HCT116 (cell line): ENCODE results near the gene FRRS1L. TPM values are rescaled to one million over a fixed set of nuclear protein-coding genes. Genes with fewer than 3 reads are reported as not detected.

Experiments used
- ATAC-seq: fragments of 200-7000 bp; cut with Tn5 transposase; 2 replicates; pipeline ENCODE4 v1.9.1; 2020; ENCODE audit warnings: mild to moderate bottlenecking, moderate library complexity
- BruUV-seq: library from RNA; stranded (reverse); fragments of 400-500 nt; replicated peaks from 2 replicates; lab custom pipeline; 2021; lab: Mats Ljungman, UMichigan
- CTCF ChIA-PET: fragments of 300-600 bp; sonication (Branson Sonifier 250); formaldehyde crosslinking; loops from one replicate; lab custom pipeline; 2021; ENCODE audit warnings: antibody characterized with exemption; lab: Charles Lee
- POLR2A ChIA-PET: fragments of 300-600, 350-600 bp; sonication (Branson Sonifier 250); formaldehyde crosslinking; loops from one replicate; lab custom pipeline; 2021; ENCODE audit warnings: antibody characterized with exemption; lab: Charles Lee
- RAD21 ChIA-PET, 2 experiments: fragments of 300-600 bp; sonication (Branson Sonifier 250); formaldehyde crosslinking; loops; one replicate each; lab custom pipeline; 2023; ENCODE audit warnings: low total read pairs in 2 of 2; ENCODE audit not compliant: uncharacterized antibody in 2 of 2, unreplicated experiment in 2 of 2, low non-redundant PET in 1 of 2; lab: Charles Lee
- DNase-seq: peaks from one replicate; pipeline ENCODE4 v3.0.0-alpha.2; 2010; ENCODE audit warnings: low read depth, low spot score
- H2AFZ ChIP-seq: fragments of 200-600 bp; shearing (Covaris generic), sonication (generic); 2 replicates; pipeline ENCODE4 v1.6.1; 2017; ENCODE audit warnings: low read depth, mixed run types, mixed read lengths, antibody characterized with exemption, low read length; ENCODE audit not compliant: poor library complexity, severe bottlenecking
- H3K27ac ChIP-seq: 2 replicates; pipeline ENCODE4 v1.5.1; 2012; ENCODE audit warnings: low read depth, low read length
- H3K27me3 ChIP-seq: fragments of 200-600 bp; sonication (generic); 2 replicates; pipeline ENCODE4 v1.6.1; 2016; ENCODE audit warnings: mixed run types, low read length, mixed read lengths; ENCODE audit not compliant: insufficient read depth
- H3K36me3 ChIP-seq, 2 experiments: fragments of 200-500 bp in 1 of 2; fragments of 200-600 bp in 1 of 2; sonication (Bioruptor generic) in 1 of 2; sonication (generic) in 1 of 2; 2 replicates each; pipeline versions ENCODE4 v1.5.1 to v1.6.1; 2014 to 2016; ENCODE audit warnings: low read length in 2 of 2, inconsistent platforms in 1 of 2, mixed read lengths in 1 of 2, mixed run types in 1 of 2; ENCODE audit not compliant: insufficient read depth in 2 of 2, control insufficient read depth in 1 of 2
- H3K4me1 ChIP-seq, 2 experiments: fragments of 200-600 bp in 1 of 2; sonication (generic) in 1 of 2; 2 replicates each; pipeline versions ENCODE4 v1.5.1 to v1.6.1; 2012 to 2017; ENCODE audit warnings: low read length in 2 of 2, inconsistent platforms in 1 of 2, mild to moderate bottlenecking in 1 of 2, mixed read lengths in 1 of 2, mixed run types in 1 of 2, moderate library complexity in 1 of 2; ENCODE audit not compliant: insufficient read depth in 2 of 2, control insufficient read depth in 1 of 2
- H3K4me2 ChIP-seq: fragments of 200-600 bp; sonication (generic); 2 replicates; pipeline ENCODE4 v1.6.1; 2017; ENCODE audit warnings: mixed run types, low read length, mixed read lengths
- H3K4me3 ChIP-seq, 2 experiments: fragments of 200-600 bp in 1 of 2; sonication (generic) in 1 of 2; replicated peaks in 1 of 2; 2 replicates each; pipeline ENCODE4 v1.5.1; 2011 to 2016; ENCODE audit warnings: low read length in 2 of 2, control low read depth in 1 of 2, low read depth in 1 of 2, mild to moderate bottlenecking in 1 of 2, mixed read lengths in 1 of 2, mixed run types in 1 of 2
- H3K79me2 ChIP-seq: fragments of 200-600 bp; sonication (generic); 2 replicates; pipeline ENCODE4 v1.6.1; 2017; ENCODE audit warnings: mild to moderate bottlenecking, mixed run types, low read length, moderate library complexity, mixed read lengths; ENCODE audit not compliant: insufficient read depth
- H3K9ac ChIP-seq: fragments of 200-600 bp; sonication (generic); 2 replicates; pipeline ENCODE4 v1.6.1; 2016; ENCODE audit warnings: low read length, mixed read lengths
- H3K9me2 ChIP-seq: fragments of 200-600 bp; sonication (generic), shearing (Covaris generic); 2 replicates; pipeline ENCODE4 v1.6.1; 2017; ENCODE audit warnings: mixed run types, mild to moderate bottlenecking, moderate library complexity; ENCODE audit not compliant: insufficient read depth
- H3K9me3 ChIP-seq, 2 experiments: fragments of 200-500 bp in 1 of 2; fragments of 200-600 bp in 1 of 2; sonication (Bioruptor generic) in 1 of 2; sonication (generic) in 1 of 2; 2 replicates each; pipeline ENCODE4 v1.6.1; 2014 to 2017; ENCODE audit warnings: low read length in 2 of 2, mixed read lengths in 2 of 2, inconsistent platforms in 1 of 2, low read depth in 1 of 2, mild to moderate bottlenecking in 1 of 2, mixed run types in 1 of 2, moderate library complexity in 1 of 2; ENCODE audit not compliant: control insufficient read depth in 1 of 2, insufficient read depth in 1 of 2
- H4K20me1 ChIP-seq: fragments of 200-600 bp; sonication (generic), shearing (Covaris generic); 2 replicates; pipeline ENCODE4 v1.6.1; 2017; ENCODE audit warnings: mixed run types, mild to moderate bottlenecking, moderate library complexity; ENCODE audit not compliant: insufficient read depth
- CBX3 ChIP-seq: IDR thresholded peaks from 2 replicates; pipeline ENCODE4 v1.6.1; 2012; ENCODE audit warnings: low read depth
- EGR1 ChIP-seq: IDR thresholded peaks from 2 replicates; pipeline ENCODE4 v1.6.1; 2012; ENCODE audit warnings: low read depth
- ELF1 ChIP-seq: IDR thresholded peaks from 2 replicates; pipeline ENCODE4 v1.6.1; 2012; ENCODE audit warnings: low read depth, borderline replicate concordance
- EZH2 ChIP-seq: fragments of 200-600 bp; sonication (generic); IDR thresholded peaks from 2 replicates; pipeline ENCODE4 v1.6.1; 2017; ENCODE audit warnings: antibody characterized with exemption, mixed run types
- EZH2phosphoT487 ChIP-seq: fragments of 200-600 bp; IDR thresholded peaks from 2 replicates; pipeline ENCODE4 v1.6.1; 2018; ENCODE audit warnings: antibody characterized with exemption, borderline replicate concordance
- FOSL1 ChIP-seq: IDR thresholded peaks from 2 replicates; pipeline ENCODE4 v1.6.1; 2012; ENCODE audit warnings: low read depth
- POLR2A ChIP-seq: IDR thresholded peaks from 2 replicates; pipeline ENCODE4 v1.7.0; 2011; ENCODE audit warnings: borderline replicate concordance; ENCODE audit not compliant: insufficient read depth, insufficient read length; ENCODE audit errors: extremely low read depth
- POLR2AphosphoS5 ChIP-seq: IDR thresholded peaks from 2 replicates; pipeline ENCODE4 v1.6.1; 2011; ENCODE audit warnings: mild to moderate bottlenecking, low read depth, low read length, moderate library complexity
- RAD21 ChIP-seq: IDR thresholded peaks from 2 replicates; pipeline ENCODE4 v1.6.1; 2012; ENCODE audit warnings: low read depth, mild to moderate bottlenecking
- SIN3A ChIP-seq: IDR thresholded peaks from 2 replicates; pipeline ENCODE4 v1.6.1; 2012; ENCODE audit warnings: low read depth
- SRF ChIP-seq: IDR thresholded peaks from 2 replicates; pipeline ENCODE4 v1.6.1; 2012; ENCODE audit warnings: low read depth
- TCF7L2 ChIP-seq: IDR thresholded peaks from 2 replicates; pipeline ENCODE4 v1.7.0; 2011; ENCODE audit warnings: borderline replicate concordance, inconsistent platforms; ENCODE audit not compliant: insufficient read depth, insufficient read length; ENCODE audit errors: extremely low read depth
- YY1 ChIP-seq: IDR thresholded peaks from 2 replicates; pipeline ENCODE4 v1.6.1; 2011; ENCODE audit warnings: low read length, low read depth, moderate library complexity, mild to moderate bottlenecking; ENCODE audit not compliant: insufficient replicate concordance; ENCODE audit errors: extremely low read depth
- ZFX ChIP-seq: fragments of 450-650 bp; IDR thresholded peaks from 2 replicates; pipeline ENCODE4 v1.6.1; 2017
- intact Hi-C: fragments of 100-400 bp; cut with micrococcal nuclease; formaldehyde crosslinking; loops from 2 replicates; pipeline ENCODE4 v1.10.0; 2022
- total RNA-seq: library from RNA; stranded (reverse); gene quantifications from one replicate; pipeline ENCODE4 v1.2.1, GENCODE V29; 2021; ENCODE audit not compliant: unreplicated experiment
- TF ChIP-seq, protein P1 (sequence below): IDR thresholded peaks from 2 replicates; pipeline ENCODE4 v1.6.1; 2011; ENCODE audit warnings: mild to moderate bottlenecking, low read length, moderate library complexity; ENCODE audit not compliant: insufficient replicate concordance; ENCODE audit errors: extremely low read depth
- TF ChIP-seq, protein P2 (sequence below), 3 experiments: fragments of 200-600 bp in 1 of 3; sonication (generic) in 1 of 3; IDR thresholded peaks in 2 of 3; conservative IDR thresholded peaks in 1 of 3; 2 replicates each; pipeline ENCODE4 v1.5.1; 2012 to 2017; ENCODE audit warnings: low read depth in 2 of 3, low read length in 2 of 3, antibody characterized with exemption in 1 of 3, borderline replicate concordance in 1 of 3, control low read depth in 1 of 3, mild to moderate bottlenecking in 1 of 3, mixed read lengths in 1 of 3, mixed run types in 1 of 3, moderate library complexity in 1 of 3; ENCODE audit not compliant: insufficient read depth in 1 of 3

FRRS1L gene
- total RNA-seq, 1 experiment from 2014 or later, result not detected

DNA sequence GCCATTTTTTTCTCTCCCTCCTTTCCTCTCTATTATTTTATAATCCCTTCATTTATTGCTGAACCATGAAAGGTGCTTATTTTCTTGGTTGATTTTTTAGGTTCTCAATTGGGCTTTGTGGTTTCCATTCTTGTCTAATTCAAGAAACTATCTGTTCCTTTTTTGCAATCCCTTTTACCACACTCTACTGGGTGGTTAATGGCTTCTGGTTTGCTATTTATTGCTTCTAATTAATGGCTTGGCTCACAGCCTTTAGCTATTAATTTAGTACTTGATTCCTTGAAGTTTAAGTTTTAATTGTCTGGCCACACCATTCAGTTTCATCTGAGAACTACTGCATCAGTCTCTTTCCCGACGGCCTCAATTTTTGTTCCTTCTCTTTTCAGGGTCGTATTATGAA, 5.6 kb downstream of the FRRS1L start:
- H2AFZ ChIP-seq, result no peak overlapping the region
- no peak for DNase-seq
- H3K27ac ChIP-seq, result no peak overlapping the region
- CTCF ChIA-PET, result interaction anchor here (1.7 kb wide), 1 partner anchor 22 kb away, joined by 6 read pairs; no protein-coding TSS in a partner anchor
- H3K27me3 ChIP-seq, result 0 out of 2 replicates have a peak, but pooled peaks cover 3% of the 10 kb centered on the region
- H3K9me3 ChIP-seq, result peaks cover 0 to 4% of the 10 kb centered on the region in 2 experiments; a peak in 1 of 4 replicates
- no peak overlapping the region for H3K9ac ChIP-seq
- POLR2A ChIA-PET, result no interaction called here
- BruUV-seq, result no TSS peak
- H3K4me2 ChIP-seq, result no peak overlapping the region
- H3K9me2 ChIP-seq, result no peaks in the 10 kb centered on the region
- no peaks in the 10 kb centered on the region for H3K36me3 ChIP-seq
- no peaks in the 10 kb centered on the region for H4K20me1 ChIP-seq
- intact Hi-C loops, result no loop called here
- RAD21 ChIA-PET, result no interaction called here
- H3K79me2 ChIP-seq, result no peaks in the 10 kb centered on the region
- no peak overlapping the region for H3K4me3 ChIP-seq
- ATAC-seq, result no peak
- TF ChIP-seq SIN3A (no peak), EZH2 (no peak), EZH2phosphoT487 (no peak), SRF (no peak), FOSL1 (no peak), YY1 (no peak)
- H3K4me1 ChIP-seq, result no peaks in the 10 kb centered on the region

DNA sequence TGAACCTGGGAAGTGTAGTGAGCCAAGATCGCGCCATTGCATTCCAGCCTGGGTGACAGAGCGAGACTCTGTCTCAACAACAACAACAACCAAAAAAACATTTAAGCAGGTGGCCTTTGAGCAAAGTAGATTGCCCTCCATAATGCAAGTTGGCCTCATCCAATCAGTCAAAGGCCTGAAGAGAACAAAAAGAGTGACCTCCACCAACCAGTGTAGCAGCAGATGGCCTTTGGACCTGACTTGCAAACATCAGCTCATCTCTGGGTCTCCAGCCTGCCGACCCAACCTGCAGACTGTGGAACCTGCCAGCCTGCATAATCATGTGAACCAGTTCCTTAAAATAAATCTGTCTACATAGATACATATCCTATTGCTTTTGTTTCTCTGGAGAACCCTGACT, 7.5 kb downstream of the FRRS1L start:
- DNase-seq (no peak), ATAC-seq (no peak)
- H3K9me3 ChIP-seq, result no peaks in the 10 kb centered on the region
- H3K4me3 ChIP-seq, result no peak overlapping the region
- H2AFZ ChIP-seq, result no peak overlapping the region
- BruUV-seq, result no TSS peak
- H3K4me2 ChIP-seq, result no peak overlapping the region
- intact Hi-C loops, result no loop called here
- no peaks in the 10 kb centered on the region for H3K79me2 ChIP-seq
- H3K9ac ChIP-seq, result no peak overlapping the region
- H3K27me3 ChIP-seq, result 0 out of 2 replicates have a peak, but pooled peaks cover 3% of the 10 kb centered on the region
- no peak overlapping the region for H3K27ac ChIP-seq
- ChIA-PET POLR2A (no interaction called here), CTCF (no interaction called here), RAD21 (no interaction called here)
- H3K36me3 ChIP-seq, result no peaks in the 10 kb centered on the region
- H4K20me1 ChIP-seq, result no peaks in the 10 kb centered on the region
- H3K9me2 ChIP-seq, result no peaks in the 10 kb centered on the region
- no peaks in the 10 kb centered on the region for H3K4me1 ChIP-seq
- TF ChIP-seq TCF7L2 (no peak), POLR2A (no peak), ZFX (no peak), FOSL1 (no peak), YY1 (no peak), ELF1 (no peak), CBX3 (no peak), SIN3A (no peak), SRF (no peak), EGR1 (no peak), POLR2AphosphoS5 (no peak), RAD21 (no peak)
- TF ChIP-seq, protein P1, sequence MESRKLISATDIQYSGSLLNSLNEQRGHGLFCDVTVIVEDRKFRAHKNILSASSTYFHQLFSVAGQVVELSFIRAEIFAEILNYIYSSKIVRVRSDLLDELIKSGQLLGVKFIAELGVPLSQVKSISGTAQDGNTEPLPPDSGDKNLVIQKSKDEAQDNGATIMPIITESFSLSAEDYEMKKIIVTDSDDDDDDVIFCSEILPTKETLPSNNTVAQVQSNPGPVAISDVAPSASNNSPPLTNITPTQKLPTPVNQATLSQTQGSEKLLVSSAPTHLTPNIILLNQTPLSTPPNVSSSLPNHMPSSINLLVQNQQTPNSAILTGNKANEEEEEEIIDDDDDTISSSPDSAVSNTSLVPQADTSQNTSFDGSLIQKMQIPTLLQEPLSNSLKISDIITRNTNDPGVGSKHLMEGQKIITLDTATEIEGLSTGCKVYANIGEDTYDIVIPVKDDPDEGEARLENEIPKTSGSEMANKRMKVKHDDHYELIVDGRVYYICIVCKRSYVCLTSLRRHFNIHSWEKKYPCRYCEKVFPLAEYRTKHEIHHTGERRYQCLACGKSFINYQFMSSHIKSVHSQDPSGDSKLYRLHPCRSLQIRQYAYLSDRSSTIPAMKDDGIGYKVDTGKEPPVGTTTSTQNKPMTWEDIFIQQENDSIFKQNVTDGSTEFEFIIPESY, result no peak
- TF ChIP-seq, protein P2, sequence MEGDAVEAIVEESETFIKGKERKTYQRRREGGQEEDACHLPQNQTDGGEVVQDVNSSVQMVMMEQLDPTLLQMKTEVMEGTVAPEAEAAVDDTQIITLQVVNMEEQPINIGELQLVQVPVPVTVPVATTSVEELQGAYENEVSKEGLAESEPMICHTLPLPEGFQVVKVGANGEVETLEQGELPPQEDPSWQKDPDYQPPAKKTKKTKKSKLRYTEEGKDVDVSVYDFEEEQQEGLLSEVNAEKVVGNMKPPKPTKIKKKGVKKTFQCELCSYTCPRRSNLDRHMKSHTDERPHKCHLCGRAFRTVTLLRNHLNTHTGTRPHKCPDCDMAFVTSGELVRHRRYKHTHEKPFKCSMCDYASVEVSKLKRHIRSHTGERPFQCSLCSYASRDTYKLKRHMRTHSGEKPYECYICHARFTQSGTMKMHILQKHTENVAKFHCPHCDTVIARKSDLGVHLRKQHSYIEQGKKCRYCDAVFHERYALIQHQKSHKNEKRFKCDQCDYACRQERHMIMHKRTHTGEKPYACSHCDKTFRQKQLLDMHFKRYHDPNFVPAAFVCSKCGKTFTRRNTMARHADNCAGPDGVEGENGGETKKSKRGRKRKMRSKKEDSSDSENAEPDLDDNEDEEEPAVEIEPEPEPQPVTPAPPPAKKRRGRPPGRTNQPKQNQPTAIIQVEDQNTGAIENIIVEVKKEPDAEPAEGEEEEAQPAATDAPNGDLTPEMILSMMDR (IDR thresholded peaks at IDR 0.05 in 2 of 3, conservative IDR thresholded peaks at IDR 0.05 in 1 of 3; ENCODE audit: borderline replicate concordance in 1 of 3, insufficient read depth in 1 of 3, low read depth in 2 of 3, low read length in 2 of 3), result no peak
